GM13976 (cell line): Measurements from ENCODE around the gene HIP1.
"Not testable (repeated sequence)": the region's sequence is repeated elsewhere in the genome, so short reads cannot be mapped to it uniquely, and the experiment has no call there.

Source experiments
- DNase-seq: peaks from one replicate; pipeline ENCODE4 v3.0.0; 2012; ENCODE audit warnings: low spot score
- in situ Hi-C: fragments of 300-500 bp; cut with MboI; formaldehyde crosslinking; loops from one replicate; pipeline ENCODE4 v1.12.0; 2022; ENCODE audit warnings: low sequenced_read_pairs, mixed read lengths, inconsistent platforms; ENCODE audit not compliant: unreplicated experiment
- TF ChIP-seq, protein P1 (sequence below): IDR thresholded peaks from 2 replicates; pipeline ENCODE4 v1.5.1; 2012; ENCODE audit warnings: borderline replicate concordance, mild to moderate bottlenecking; ENCODE audit not compliant: insufficient read depth; ENCODE audit errors: extremely low read depth, missing control alignments, control extremely low read depth

HIP1 gene

DNA sequence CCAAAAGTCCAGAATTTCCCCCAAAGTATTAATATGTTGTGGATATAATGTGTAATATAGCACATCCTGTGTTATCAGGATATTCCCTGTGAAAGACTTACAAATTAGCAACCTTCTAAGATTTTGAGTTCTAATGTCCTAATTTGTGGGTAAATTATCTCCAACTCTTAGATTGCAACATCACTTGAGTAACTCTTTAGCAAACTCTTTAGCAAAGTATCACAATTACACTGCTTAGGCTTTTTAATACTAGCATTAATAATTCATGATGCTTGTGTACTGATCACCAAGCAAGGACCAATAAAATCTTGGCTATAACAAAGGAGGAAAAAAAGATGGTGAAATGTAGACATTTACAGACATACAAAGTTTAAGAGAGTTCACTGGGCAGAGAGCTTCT is 27.7 kb downstream of the HIP1 start:
- in situ Hi-C loops = no loop called here
- DNase-seq = no peak
- TF ChIP-seq, protein P1, sequence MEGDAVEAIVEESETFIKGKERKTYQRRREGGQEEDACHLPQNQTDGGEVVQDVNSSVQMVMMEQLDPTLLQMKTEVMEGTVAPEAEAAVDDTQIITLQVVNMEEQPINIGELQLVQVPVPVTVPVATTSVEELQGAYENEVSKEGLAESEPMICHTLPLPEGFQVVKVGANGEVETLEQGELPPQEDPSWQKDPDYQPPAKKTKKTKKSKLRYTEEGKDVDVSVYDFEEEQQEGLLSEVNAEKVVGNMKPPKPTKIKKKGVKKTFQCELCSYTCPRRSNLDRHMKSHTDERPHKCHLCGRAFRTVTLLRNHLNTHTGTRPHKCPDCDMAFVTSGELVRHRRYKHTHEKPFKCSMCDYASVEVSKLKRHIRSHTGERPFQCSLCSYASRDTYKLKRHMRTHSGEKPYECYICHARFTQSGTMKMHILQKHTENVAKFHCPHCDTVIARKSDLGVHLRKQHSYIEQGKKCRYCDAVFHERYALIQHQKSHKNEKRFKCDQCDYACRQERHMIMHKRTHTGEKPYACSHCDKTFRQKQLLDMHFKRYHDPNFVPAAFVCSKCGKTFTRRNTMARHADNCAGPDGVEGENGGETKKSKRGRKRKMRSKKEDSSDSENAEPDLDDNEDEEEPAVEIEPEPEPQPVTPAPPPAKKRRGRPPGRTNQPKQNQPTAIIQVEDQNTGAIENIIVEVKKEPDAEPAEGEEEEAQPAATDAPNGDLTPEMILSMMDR = no peak

DNA sequence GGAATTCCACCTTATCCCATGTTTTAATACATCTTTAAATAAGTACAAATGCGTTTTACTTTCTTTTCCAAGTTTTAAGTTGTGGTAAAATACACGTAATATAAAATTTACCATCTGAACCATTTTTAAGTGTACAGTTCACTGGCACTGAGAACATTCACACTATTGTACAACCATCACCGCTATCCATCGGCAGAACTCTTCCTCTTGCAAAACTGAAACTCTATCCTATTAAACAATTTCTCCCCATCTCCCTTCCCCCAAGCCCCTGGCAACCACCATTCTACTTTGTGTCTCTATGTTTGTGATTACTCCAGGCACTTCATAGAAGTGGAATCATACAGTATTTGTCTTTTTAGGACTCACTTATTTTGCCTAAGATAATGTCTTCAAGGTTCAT is 33.8 kb downstream of the HIP1 start:
- TF ChIP-seq, protein P1 = no peak
- in situ Hi-C loops = no loop called here
- no peak for DNase-seq

DNA sequence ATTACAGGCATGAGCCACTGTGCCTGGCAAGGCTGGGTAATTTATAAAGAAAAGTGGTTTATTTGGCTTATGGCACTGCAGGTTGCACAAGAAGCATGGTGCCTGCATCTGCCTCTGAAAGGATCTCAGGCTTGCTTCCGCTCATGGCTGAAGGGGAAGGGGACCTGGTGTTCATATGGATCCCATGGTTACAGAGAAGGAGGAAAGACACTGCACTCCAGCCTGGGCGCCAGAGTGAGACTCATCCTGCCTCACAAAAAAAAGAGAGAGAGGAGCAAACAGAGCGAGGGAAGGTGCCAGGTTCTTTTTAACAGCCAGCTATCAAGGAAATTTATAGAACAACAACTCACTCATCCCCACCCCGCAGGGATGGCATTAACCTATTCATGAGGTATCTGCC is 36.2 kb downstream of the HIP1 start:
- no peak for DNase-seq
- TF ChIP-seq, protein P1 = no peak
- in situ Hi-C loops = no loop called here

DNA sequence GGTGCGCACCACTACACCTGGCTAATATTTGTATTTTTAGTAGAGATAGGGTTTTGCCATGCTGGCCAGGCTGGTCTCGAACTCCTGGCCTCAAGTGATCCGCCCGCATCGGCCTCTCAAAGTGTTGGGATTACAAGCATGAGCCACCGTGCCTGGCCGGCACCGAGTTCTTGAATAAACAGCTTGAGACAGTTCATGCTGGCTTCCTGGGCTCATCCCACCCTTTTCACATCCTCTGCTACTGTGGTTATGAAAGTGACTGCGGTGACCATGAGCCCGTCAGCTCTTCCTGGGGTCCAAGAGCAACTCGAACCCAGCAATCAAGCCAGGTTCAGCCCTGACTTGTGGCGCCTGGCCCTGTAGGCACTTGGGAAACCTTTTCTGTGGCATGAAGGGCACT is 38.7 kb downstream of the HIP1 start:
- TF ChIP-seq, protein P1 = no peak
- in situ Hi-C loops = no loop called here

DNA sequence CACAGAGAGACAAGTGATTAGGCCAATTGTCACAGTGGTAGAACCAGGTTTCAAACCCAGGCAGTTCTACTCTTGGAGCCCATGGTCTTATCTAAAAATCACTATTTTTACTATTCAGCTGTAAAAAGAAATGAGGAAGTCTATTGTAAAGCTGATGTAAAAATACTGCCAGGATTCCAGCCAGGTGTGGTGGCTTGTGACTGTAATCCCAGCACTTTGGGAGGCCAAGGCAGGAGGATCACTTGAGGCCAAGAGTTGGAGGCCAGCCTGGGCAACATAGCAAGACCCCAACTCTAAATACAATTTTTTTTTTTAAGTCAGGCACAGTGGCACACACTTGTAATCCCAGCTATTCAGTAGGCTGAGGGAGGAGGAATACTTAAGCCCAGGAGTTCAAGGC is 40.4 kb downstream of the HIP1 start:
- DNase-seq = no peak
- TF ChIP-seq, protein P1 = no peak
- in situ Hi-C loops = no loop called here

More for the DNA sequence above, 38.7 kb downstream of the HIP1 start:
- DNase-seq = no peak

DNA sequence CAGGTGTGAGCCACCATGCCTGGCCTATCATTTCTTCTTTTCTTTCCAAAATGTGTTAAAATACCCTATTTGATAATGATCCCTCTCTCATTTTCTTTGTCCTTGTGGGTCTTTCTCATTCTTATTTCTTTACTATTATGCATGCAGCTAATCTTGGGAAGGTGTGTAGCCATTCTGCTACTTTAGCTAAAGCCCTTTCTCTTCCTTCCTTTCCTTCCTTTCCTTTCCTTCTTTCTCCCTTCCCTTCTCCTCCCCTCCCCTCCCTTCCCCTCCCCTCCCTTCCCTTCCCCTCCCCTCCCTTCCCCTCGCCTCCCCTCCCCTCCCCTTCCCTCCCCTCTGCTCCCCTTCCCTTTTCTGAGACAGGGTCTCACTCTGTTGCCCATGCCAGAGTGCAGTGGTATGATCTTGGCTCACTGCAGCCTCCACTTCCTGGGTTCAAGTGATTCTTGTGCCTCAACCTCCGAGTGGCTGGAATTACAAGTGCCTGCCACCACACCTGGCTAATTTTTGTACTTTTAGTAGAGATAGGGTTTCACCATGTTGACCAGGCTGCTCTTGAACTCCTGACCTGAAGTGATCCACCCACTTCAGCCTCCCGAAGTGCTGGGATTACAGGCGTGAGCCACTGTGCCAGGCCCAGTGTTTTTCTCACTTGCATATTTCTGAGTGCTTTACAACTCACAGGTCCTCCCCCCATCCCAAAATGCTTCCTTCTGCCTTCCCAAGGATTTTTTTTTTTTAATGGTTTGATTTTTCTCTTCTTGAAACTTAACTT is 42.3 kb downstream of the HIP1 start:
- in situ Hi-C loops = no loop called here
- DNase-seq = no peak
- TF ChIP-seq, protein P1 = no peak

DNA sequence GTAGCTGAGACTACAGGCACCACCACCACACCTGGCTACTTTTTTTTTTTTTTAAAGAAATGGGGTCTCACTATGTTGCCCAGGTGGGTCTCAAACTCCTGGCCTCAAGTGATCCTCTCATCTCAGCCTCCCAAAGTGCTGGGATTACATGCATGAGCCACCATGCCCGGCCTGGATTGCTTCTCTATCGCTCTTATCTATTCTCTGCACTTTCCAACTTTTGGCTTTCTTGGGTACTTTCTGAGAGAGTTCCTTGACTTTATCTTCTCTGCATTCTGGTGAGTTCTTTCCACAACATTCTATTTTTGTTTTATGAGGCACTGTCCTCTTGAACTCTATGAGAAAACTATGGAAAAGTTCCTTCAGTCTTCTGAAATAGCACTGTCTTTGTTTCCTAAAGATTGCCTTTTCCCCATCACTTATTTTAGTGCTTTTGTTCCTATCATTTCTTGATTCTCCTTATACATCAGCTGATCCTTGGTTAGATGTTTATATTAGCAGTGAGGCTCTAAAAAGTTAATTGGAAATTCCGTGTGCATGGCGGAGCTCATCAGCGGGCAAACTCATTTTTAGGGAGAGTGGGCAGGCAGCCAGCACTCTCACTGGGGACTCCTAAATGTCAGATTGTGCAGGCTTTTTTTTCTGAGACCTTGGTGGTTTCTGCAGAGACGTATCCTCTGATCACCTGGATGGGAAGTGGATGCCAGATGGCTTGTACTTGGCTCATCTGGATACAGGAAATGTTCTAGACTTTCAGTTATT is 43.9 kb downstream of the HIP1 start:
- in situ Hi-C loops = no loop called here
- DNase-seq = no peak

DNA sequence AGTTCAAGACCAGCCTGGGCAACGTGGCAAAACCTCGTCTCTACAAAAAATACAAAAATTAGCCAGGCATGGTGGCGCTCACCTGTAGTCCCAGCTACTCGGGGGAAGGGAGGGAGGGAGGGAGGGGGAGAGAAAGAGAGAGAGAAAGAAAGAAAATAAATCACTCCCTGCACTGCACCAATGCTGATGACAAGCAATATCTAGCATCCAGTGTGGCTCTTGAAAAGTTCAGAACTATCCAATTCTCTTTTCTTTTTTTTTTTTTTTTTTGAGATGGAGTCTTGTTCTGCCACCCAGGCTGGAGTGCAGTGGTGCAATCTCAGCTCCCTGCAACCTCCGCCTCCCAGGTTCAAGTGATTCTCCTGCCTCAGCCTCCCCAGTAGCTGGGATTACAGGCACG is 45.1 kb downstream of the HIP1 start:
- DNase-seq, in situ Hi-C loops: not testable (repeated sequence)

More for the DNA sequence above, 43.9 kb downstream of the HIP1 start:
- TF ChIP-seq, protein P1 = no peak
